ENCODE data around the gene FOXK2. TPM values are rescaled to one million over a fixed set of nuclear protein-coding genes. Genes with fewer than 3 reads are reported as not detected.
A peak's percentile ranks its signal among the peaks of the same experiment; 100 is the strongest.
"Not testable (repeated sequence)": the region's sequence is repeated elsewhere in the genome, so short reads cannot be mapped to it uniquely, and the experiment has no call there.

Gene FOXK2
- total RNA-seq, 1 experiment from 2014 or later: 72.0 TPM

DNA sequence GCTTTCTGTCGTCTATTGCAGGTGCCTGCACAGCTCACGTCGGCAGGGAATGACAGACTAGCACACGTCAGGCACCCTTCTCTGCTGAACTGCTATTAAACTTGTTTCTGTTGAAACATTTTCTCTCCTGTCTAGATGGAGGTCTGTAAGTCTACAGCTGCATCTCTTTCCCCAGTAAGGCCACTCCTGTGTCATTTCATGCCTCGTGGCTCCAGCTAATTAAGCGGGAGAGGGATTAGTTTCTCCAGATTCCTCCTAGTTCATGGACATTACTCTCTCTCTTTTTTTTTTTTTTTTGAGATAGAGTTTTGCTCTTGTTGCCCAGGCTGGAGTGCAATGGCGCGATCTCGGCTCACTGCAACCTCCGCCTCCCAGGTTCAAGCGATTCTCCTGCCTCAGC is 54.5 kb downstream of the FOXK2 start:
- Histone ChIP-seq H3K4ac (ENCODE audit: low read depth, low read length) (no peak overlapping the region), H3K14ac (ENCODE audit: insufficient read depth, low read length) (no peak overlapping the region), H3K56ac (ENCODE audit: insufficient read length, low read depth, low read length) (no peak overlapping the region), H3K4me1 (ENCODE audit: insufficient read depth, low read length) (no peaks in the 10 kb centered on the region), H3K79me2 (ENCODE audit: insufficient read depth, low read length) (peaks cover 7% of the 10 kb centered on the region; the same call in 1 of the 2 replicates), H4K20me1 (ENCODE audit: control insufficient read depth, insufficient read depth, insufficient read length) (peaks cover 2% of the 10 kb centered on the region), H2BK120ac (ENCODE audit: low read depth, low read length, poor library complexity, severe bottlenecking) (no peak overlapping the region), H3K27ac (ENCODE audit: insufficient read length, low read depth, low read length) (no peak overlapping the region), H2BK15ac (ENCODE audit: low read depth, low read length) (no peak overlapping the region), H3K18ac (ENCODE audit: insufficient read length, low read depth, low read length) (no peak overlapping the region), H3K9ac (ENCODE audit: extremely low read depth, insufficient read length, low read length) (no peak overlapping the region), H2AFZ (ENCODE audit: low read length) (no peak overlapping the region), H2BK12ac (ENCODE audit: insufficient read length, low read depth, low read length) (no peak overlapping the region), H3K9me3 (ENCODE audit: control insufficient read depth, low read depth, low read length) (no peaks in the 10 kb centered on the region), H3K27me3 (ENCODE audit: insufficient read depth, low read length) (no peaks in the 10 kb centered on the region), H4K91ac (ENCODE audit: insufficient read length, low read depth, low read length) (no peak overlapping the region), H3K4me2 (ENCODE audit: insufficient read depth, insufficient read length, low read length) (no peak overlapping the region), H3K23me2 (ENCODE audit: insufficient read length, low read depth, low read length, poor library complexity, severe bottlenecking) (no peaks in the 10 kb centered on the region), H2BK5ac (ENCODE audit: insufficient read length, low read length) (no peak overlapping the region), H2AK5ac (ENCODE audit: insufficient read length, low read length) (no peak overlapping the region), H3T11ph (ENCODE audit: low read length) (no peak overlapping the region), H4K5ac (ENCODE audit: insufficient read length, low read depth, low read length) (no peak overlapping the region), H4K8ac (replicated peaks; ENCODE audit: insufficient read length, low read depth, low read length) (no peak overlapping the region), H3K23ac (ENCODE audit: insufficient read length, low read depth, low read length) (no peak overlapping the region), H2BK20ac (ENCODE audit: low read depth, low read length, poor library complexity, severe bottlenecking) (no peak overlapping the region), H3K79me1 (ENCODE audit: insufficient read depth, low read depth, low read length, poor library complexity, severe bottlenecking) (peaks cover 11% of the 10 kb centered on the region)
- Mint-ChIP-seq H3K36me3 (ENCODE audit: insufficient read depth in 1 of 3, low read depth in 3 of 3) (peaks cover 36 to 77% (median 71%) of the 10 kb centered on the region in 3 experiments), H3K4me3 (no peak overlapping the region), H3K9me3 (no peaks in the 10 kb centered on the region), H3K27ac (peak overlapping the region in 1 of 3 experiments; percentile 37; a peak in 1 of 7 replicates), H3K4me1 (no peaks in the 10 kb centered on the region), H3K27me3 (ENCODE audit: low read depth) (no peaks in the 10 kb centered on the region; the same call in 1 of the 2 replicates)
- no CpG with 5 or more reads among the region's 11 CpGs for WGBS (ENCODE audit: extremely low coverage, insufficient read length, low lambda C conversion rate)
- TF ChIP-seq, protein P1, sequence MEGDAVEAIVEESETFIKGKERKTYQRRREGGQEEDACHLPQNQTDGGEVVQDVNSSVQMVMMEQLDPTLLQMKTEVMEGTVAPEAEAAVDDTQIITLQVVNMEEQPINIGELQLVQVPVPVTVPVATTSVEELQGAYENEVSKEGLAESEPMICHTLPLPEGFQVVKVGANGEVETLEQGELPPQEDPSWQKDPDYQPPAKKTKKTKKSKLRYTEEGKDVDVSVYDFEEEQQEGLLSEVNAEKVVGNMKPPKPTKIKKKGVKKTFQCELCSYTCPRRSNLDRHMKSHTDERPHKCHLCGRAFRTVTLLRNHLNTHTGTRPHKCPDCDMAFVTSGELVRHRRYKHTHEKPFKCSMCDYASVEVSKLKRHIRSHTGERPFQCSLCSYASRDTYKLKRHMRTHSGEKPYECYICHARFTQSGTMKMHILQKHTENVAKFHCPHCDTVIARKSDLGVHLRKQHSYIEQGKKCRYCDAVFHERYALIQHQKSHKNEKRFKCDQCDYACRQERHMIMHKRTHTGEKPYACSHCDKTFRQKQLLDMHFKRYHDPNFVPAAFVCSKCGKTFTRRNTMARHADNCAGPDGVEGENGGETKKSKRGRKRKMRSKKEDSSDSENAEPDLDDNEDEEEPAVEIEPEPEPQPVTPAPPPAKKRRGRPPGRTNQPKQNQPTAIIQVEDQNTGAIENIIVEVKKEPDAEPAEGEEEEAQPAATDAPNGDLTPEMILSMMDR (conservative IDR thresholded peaks at IDR 0.05): no peak
- DNase-seq: no peak

- H3K4me2 ChIP-seq (ENCODE audit: insufficient read depth, insufficient read length, low read length); H3K9me3 Mint-ChIP-seq; H3K23me2 ChIP-seq (ENCODE audit: insufficient read length, low read depth, low read length, poor library complexity, severe bottlenecking); H2AK5ac ChIP-seq (ENCODE audit: insufficient read length, low read length); H3K9me3 ChIP-seq (ENCODE audit: control insufficient read depth, low read depth, low read length); H3K4me3 Mint-ChIP-seq; H2BK20ac ChIP-seq (ENCODE audit: low read depth, low read length, poor library complexity, severe bottlenecking); H3K79me2 ChIP-seq (ENCODE audit: insufficient read depth, low read length); H4K91ac ChIP-seq (ENCODE audit: insufficient read length, low read depth, low read length); H3K23ac ChIP-seq (ENCODE audit: insufficient read length, low read depth, low read length); H2BK12ac ChIP-seq (ENCODE audit: insufficient read length, low read depth, low read length); H3K27me3 Mint-ChIP-seq (ENCODE audit: low read depth); H4K20me1 ChIP-seq (ENCODE audit: control insufficient read depth, insufficient read depth, insufficient read length); H3K4ac ChIP-seq (ENCODE audit: low read depth, low read length); H3K4me1 ChIP-seq (ENCODE audit: insufficient read depth, low read length); H2BK5ac ChIP-seq (ENCODE audit: insufficient read length, low read length); H3K18ac ChIP-seq (ENCODE audit: insufficient read length, low read depth, low read length); H2AFZ ChIP-seq (ENCODE audit: low read length); H2BK15ac ChIP-seq (ENCODE audit: low read depth, low read length); H3K79me1 ChIP-seq (ENCODE audit: insufficient read depth, low read depth, low read length, poor library complexity, severe bottlenecking); H3K4me1 Mint-ChIP-seq; H3K56ac ChIP-seq (ENCODE audit: insufficient read length, low read depth, low read length); H4K8ac ChIP-seq (replicated peaks; ENCODE audit: insufficient read length, low read depth, low read length); H2BK120ac ChIP-seq (ENCODE audit: low read depth, low read length, poor library complexity, severe bottlenecking); DNase-seq; H3K14ac ChIP-seq (ENCODE audit: insufficient read depth, low read length); H3K27ac ChIP-seq (ENCODE audit: insufficient read length, low read depth, low read length); H3K27me3 ChIP-seq (ENCODE audit: insufficient read depth, low read length); H3T11ph ChIP-seq (ENCODE audit: low read length); H3K9ac ChIP-seq (ENCODE audit: extremely low read depth, insufficient read length, low read length); H4K5ac ChIP-seq (ENCODE audit: insufficient read length, low read depth, low read length): not testable (repeated sequence)
- Mint-ChIP-seq H3K27ac (peak overlapping the region in 2 of 3 experiments; percentile 3 to 78; a peak in 3 of 7 replicates), H3K36me3 (ENCODE audit: insufficient read depth in 1 of 3, low read depth in 3 of 3) (peaks cover 31 to 64% (median 58%) of the 10 kb centered on the region in 3 experiments)
- WGBS (ENCODE audit: extremely low coverage, insufficient read length, low lambda C conversion rate): no CpG with 5 or more reads among the region's 52 CpGs
Observed at GRCh38 chr17:82575581-82576221, 56.2 kb downstream of the FOXK2 start.

Data from H9 (cell line).